ENCODE results near the gene CDYL. TPM values are rescaled to one million over a fixed set of nuclear protein-coding genes. Genes with fewer than 3 reads are reported as not detected.

CDYL gene
- total and polyA plus RNA-seq, 4 donors = 3.3 to 25.4 (median 11.0) TPM

- Histone ChIP-seq H3K4me3 (ENCODE audit: low read depth in 1 of 3, low read length in 3 of 3) (no peak overlapping the region), H3K36me3 (ENCODE audit: control insufficient read depth in 4 of 4, insufficient read depth in 3 of 4, low read depth in 1 of 4, low read length in 3 of 4) (no peaks in the 10 kb centered on the region), H3K27me3 (ENCODE audit: control insufficient read depth in 4 of 4, insufficient read depth in 4 of 4, low read length in 3 of 4) (no peaks in the 10 kb centered on the region), H3K9me3 (ENCODE audit: control insufficient read depth in 4 of 4, low read length in 3 of 4) (peaks cover 0 to 2% (median 0%) of the 10 kb centered on the region in 4 donors), H3K9ac (ENCODE audit: low read depth in 1 of 2, low read length in 2 of 2) (no peak overlapping the region), H3K4me1 (ENCODE audit: control insufficient read depth in 4 of 4, insufficient read depth in 4 of 4, low read length in 3 of 4) (peaks cover 4 to 9% (median 7%) of the 10 kb centered on the region in 4 donors), H3K27ac (ENCODE audit: low read depth in 1 of 2, low read length in 2 of 2) (no peak overlapping the region)
- 88% methylated on average over 12 of the region's 12 CpGs for WGBS
- TF ChIP-seq GABPA (IDR thresholded peaks at IDR 0.05 in 1 of 2, conservative IDR thresholded peaks at IDR 0.05 in 1 of 2) = no peak
- no peak for TF ChIP-seq CTCF (IDR thresholded peaks at IDR 0.05; ENCODE audit: low read depth, low read length, missing input control)
- TF ChIP-seq, protein P1, sequence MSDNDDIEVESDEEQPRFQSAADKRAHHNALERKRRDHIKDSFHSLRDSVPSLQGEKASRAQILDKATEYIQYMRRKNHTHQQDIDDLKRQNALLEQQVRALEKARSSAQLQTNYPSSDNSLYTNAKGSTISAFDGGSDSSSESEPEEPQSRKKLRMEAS (IDR thresholded peaks at IDR 0.05) = no peak
- TF ChIP-seq ATF3 (IDR thresholded peaks at IDR 0.05) = no peak
- no peak for TF ChIP-seq FOXA2 (IDR thresholded peaks at IDR 0.05)
- no peak for TF ChIP-seq SP1 (IDR thresholded peaks at IDR 0.05)
- TF ChIP-seq RAD21 (IDR thresholded peaks at IDR 0.05) = no peak
- TF ChIP-seq YY1 (IDR thresholded peaks at IDR 0.05) = no peak
- TF ChIP-seq JUND (IDR thresholded peaks at IDR 0.05) = no peak
- TF ChIP-seq RXRA (IDR thresholded peaks at IDR 0.05) = no peak
- no peak for TF ChIP-seq REST (IDR thresholded peaks at IDR 0.05)
- TF ChIP-seq ZBTB33 (IDR thresholded peaks at IDR 0.05) = no peak
- no peak for TF ChIP-seq NR2F2 (IDR thresholded peaks at IDR 0.05)
- TF ChIP-seq FOXA1 (IDR thresholded peaks at IDR 0.05) = no peak
- DNase-seq (ENCODE audit: low spot score) = no peak
Measured at GRCh38 chr6:4903751-4904370, 127.7 kb downstream of the CDYL start.

- TF ChIP-seq FOXA2 (IDR thresholded peaks at IDR 0.05) = no peak
- no peak for TF ChIP-seq EGR1 (IDR thresholded peaks at IDR 0.05; ENCODE audit: low read depth in 2 of 2)
- TF ChIP-seq FOXA1 (IDR thresholded peaks at IDR 0.05) = no peak
- no peak for TF ChIP-seq HNF4A (conservative IDR thresholded peaks at IDR 0.05)
- no peak for TF ChIP-seq CTCF (IDR thresholded peaks at IDR 0.05; ENCODE audit: low read depth, low read length, missing input control)
- H3K4me1 ChIP-seq (ENCODE audit: control insufficient read depth in 4 of 4, insufficient read depth in 4 of 4, low read length in 3 of 4) = peaks cover 4 to 9% (median 7%) of the 10 kb centered on the region in 4 donors
- no peak for DNase-seq (ENCODE audit: low spot score)
- H3K4me3 ChIP-seq (ENCODE audit: low read depth in 1 of 3, low read length in 3 of 3) = no peak overlapping the region
- no peaks in the 10 kb centered on the region for H3K27me3 ChIP-seq (ENCODE audit: control insufficient read depth in 4 of 4, insufficient read depth in 4 of 4, low read length in 3 of 4)
- 90% methylated on average over 12 of the region's 12 CpGs for WGBS
- H3K9ac ChIP-seq (ENCODE audit: low read depth in 1 of 2, low read length in 2 of 2) = no peak overlapping the region
- no peak overlapping the region for H3K27ac ChIP-seq (ENCODE audit: low read depth in 1 of 2, low read length in 2 of 2)
- H3K9me3 ChIP-seq (ENCODE audit: control insufficient read depth in 4 of 4, low read length in 3 of 4) = no peaks in the 10 kb centered on the region
- peaks cover 0 to 2% (median 0%) of the 10 kb centered on the region in 4 donors for H3K36me3 ChIP-seq (ENCODE audit: control insufficient read depth in 4 of 4, insufficient read depth in 3 of 4, low read depth in 1 of 4, low read length in 3 of 4)
Measured at GRCh38 chr6:4904461-4905025, 128.3 kb downstream of the CDYL start.

Measured in liver (tissue), 9 donors.